ENCODE measurements around the gene ZNF106.

Gene ZNF106

DNA sequence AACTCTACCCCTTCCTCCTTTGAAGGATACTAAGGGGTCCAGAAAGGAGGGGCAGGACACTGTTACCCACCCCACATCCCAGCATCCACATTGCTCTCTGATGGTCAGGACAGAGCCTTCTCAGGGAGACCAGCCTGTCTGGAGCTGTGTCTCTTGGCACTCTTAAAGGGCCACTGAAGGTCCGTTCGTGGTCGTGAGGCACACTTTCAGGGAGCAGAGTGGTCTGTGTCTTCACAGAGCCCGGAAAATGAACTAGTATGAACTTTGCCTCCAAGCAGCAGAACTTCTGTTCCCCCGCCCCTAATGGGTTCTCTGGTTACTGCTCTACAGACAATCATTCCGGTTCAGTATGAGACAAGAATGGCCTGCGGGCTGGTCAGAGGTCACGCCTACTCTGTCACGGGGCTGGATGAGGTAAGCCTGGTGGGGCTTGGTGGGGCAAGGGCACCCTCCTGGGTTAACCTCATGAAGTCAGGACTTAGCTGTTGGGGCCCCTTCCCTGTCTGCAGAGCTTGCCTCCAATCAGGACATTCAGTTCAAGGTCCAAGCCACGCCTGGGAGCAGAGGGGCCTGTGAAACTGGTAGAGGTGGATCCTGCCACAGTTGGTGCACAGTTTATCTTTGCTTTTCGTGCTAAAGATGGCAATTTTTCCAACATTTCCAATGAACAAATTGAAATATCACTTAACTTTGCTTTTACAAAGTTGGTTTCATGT is 98.5 kb downstream of the ZNF106 start:
- Mint-ChIP-seq H3K4me3 (no peak overlapping the region), H3K36me3 (ENCODE audit: insufficient read depth) (no peaks in the 10 kb centered on the region), H3K4me1 (no peaks in the 10 kb centered on the region), H3K27ac (ENCODE audit: low read depth) (no peak overlapping the region), H3K9me3 (no peaks in the 10 kb centered on the region), H3K27me3 (no peaks in the 10 kb centered on the region)
- ATAC-seq (replicated peaks; ENCODE audit: extremely low read depth, poor library complexity, severe bottlenecking) (no peak), DNase-seq (ENCODE audit: low spot score in 2 of 2) (no peak)

DNA sequence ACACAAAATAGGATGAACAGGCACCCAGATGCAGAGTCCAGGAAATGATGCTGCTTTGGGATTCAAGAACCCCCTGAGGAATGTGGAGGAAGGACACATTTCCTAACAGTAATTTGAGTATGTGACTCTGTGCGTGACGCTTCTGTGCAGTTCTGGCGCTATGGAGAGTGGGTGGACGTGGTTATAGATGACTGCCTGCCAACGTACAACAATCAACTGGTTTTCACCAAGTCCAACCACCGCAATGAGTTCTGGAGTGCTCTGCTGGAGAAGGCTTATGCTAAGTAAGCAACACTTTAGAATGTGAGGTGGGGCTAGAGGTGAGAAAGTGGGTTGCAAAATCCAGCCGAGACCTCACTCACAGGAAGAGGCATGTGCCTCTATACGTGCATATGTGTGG is 103.3 kb downstream of the ZNF106 start:
- ATAC-seq (replicated peaks; ENCODE audit: extremely low read depth, poor library complexity, severe bottlenecking) (no peak), DNase-seq (ENCODE audit: low spot score in 2 of 2) (no peak)
- H3K27ac Mint-ChIP-seq (ENCODE audit: low read depth), result peak overlapping the region; percentile 32
- H3K27me3 Mint-ChIP-seq, result no peaks in the 10 kb centered on the region
- no peaks in the 10 kb centered on the region for H3K36me3 Mint-ChIP-seq (ENCODE audit: insufficient read depth)
- no peak overlapping the region for H3K4me3 Mint-ChIP-seq
- no peaks in the 10 kb centered on the region for H3K4me1 Mint-ChIP-seq
- H3K9me3 Mint-ChIP-seq, result no peaks in the 10 kb centered on the region

DNA sequence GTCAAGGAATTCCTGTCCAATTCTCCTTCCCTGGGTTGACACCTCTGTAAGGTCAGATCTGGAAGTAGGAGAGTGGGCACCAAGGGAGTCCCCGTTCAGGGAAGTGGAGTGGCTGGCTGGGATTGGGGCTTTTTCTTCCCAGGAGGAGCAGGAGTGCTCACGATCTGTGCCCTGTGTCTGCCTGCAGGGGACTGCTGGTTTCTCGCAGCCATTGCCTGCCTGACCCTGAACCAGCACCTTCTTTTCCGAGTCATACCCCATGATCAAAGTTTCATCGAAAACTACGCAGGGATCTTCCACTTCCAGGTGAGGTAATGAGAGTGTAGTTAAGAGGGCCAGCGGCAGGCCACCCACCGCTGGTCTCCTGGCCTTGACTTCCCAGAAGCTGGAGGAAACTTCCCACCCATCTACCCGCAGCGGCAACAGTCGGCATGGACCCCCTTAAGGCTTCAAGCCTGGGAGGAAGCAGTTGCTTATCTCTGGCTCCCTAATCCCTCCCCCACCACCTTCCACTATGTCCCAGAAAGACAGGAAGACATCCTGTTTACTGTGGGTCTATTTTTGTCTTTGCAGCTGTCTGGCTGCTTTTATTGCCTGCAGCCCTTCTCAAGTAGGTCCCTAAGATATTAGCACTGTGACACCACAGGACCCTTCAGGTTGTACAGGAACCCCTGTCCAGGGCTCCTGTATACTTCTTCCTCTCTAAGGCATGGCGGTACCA is 104.8 kb downstream of the ZNF106 start:
- DNase-seq (ENCODE audit: low spot score in 2 of 2), result no peak
- no peaks in the 10 kb centered on the region for H3K36me3 Mint-ChIP-seq (ENCODE audit: insufficient read depth)
- no peaks in the 10 kb centered on the region for H3K4me1 Mint-ChIP-seq
- H3K9me3 Mint-ChIP-seq, result no peaks in the 10 kb centered on the region
- H3K27ac Mint-ChIP-seq (ENCODE audit: low read depth), result no peak overlapping the region
- no peak for ATAC-seq (replicated peaks; ENCODE audit: extremely low read depth, poor library complexity, severe bottlenecking)
- H3K27me3 Mint-ChIP-seq, result no peaks in the 10 kb centered on the region
- H3K4me3 Mint-ChIP-seq, result no peak overlapping the region

DNA sequence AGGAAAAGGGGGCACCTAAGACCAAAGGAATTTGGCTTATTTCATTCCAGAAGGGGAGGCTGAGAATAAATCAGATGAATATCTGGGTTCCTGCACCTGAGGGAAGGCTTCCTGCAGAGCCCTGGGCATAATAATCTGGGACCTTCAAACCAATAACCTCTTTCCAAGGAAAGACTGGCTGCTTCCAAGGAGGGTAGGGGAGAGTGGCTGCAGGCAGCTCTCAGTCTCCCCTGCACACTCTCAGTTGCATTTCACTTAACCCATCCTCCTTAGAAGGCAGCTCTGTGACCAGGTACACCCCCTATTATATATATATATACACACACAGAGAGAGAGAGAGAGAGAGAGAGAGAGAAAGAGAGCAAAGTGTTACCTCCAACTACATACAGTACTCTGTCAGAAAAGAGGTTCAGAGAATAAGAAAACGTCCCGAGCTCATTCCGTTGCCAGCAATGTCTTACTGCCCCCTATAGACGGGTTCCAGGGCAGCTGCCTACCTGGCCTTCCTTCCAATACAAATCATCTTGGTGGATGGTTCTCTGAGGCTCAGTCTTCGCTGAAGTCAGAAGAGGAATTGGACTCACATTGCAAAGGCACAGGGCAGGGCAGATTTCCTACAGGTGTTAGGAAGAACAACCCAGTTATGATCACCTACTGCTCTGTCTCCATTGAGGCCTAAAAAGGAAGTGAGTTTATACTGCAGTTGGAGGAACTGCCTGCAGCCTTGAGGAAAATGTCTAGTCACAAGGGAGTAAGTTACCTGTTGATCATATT is 105.5 kb downstream of the ZNF106 start:
- H3K9me3 Mint-ChIP-seq, result no peaks in the 10 kb centered on the region
- no peak for ATAC-seq (replicated peaks; ENCODE audit: extremely low read depth, poor library complexity, severe bottlenecking)
- no peaks in the 10 kb centered on the region for H3K36me3 Mint-ChIP-seq (ENCODE audit: insufficient read depth)
- no peaks in the 10 kb centered on the region for H3K4me1 Mint-ChIP-seq
- H3K27ac Mint-ChIP-seq (ENCODE audit: low read depth), result no peak overlapping the region
- H3K27me3 Mint-ChIP-seq, result no peaks in the 10 kb centered on the region
- no peak overlapping the region for H3K4me3 Mint-ChIP-seq
- no peak for DNase-seq (ENCODE audit: low spot score in 2 of 2)

DNA sequence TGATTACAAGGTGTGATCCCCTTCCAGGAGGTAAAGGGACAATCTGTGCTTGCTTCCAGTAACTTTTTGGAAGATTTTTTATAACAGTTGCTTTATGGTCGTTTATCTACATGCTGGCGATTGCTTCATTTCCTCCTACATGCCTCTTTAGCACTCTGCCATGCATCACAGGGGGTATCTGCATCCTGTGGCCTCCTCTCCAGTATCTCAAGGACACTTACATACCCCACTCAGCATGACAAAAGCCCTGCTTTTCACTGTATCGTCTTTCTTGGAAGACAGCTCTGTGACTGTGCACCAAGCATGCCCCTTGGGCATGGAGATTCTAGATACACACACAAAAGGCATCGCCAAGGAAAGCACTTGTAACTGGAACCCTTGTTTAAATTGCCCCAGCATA is 106.3 kb downstream of the ZNF106 start:
- Mint-ChIP-seq H3K4me1 (no peaks in the 10 kb centered on the region), H3K4me3 (no peak overlapping the region), H3K27me3 (no peaks in the 10 kb centered on the region), H3K36me3 (ENCODE audit: insufficient read depth) (no peaks in the 10 kb centered on the region), H3K27ac (ENCODE audit: low read depth) (no peak overlapping the region), H3K9me3 (no peaks in the 10 kb centered on the region)
- DNase-seq (ENCODE audit: low spot score in 2 of 2) (no peak), ATAC-seq (replicated peaks; ENCODE audit: extremely low read depth, poor library complexity, severe bottlenecking) (no peak)

DNA sequence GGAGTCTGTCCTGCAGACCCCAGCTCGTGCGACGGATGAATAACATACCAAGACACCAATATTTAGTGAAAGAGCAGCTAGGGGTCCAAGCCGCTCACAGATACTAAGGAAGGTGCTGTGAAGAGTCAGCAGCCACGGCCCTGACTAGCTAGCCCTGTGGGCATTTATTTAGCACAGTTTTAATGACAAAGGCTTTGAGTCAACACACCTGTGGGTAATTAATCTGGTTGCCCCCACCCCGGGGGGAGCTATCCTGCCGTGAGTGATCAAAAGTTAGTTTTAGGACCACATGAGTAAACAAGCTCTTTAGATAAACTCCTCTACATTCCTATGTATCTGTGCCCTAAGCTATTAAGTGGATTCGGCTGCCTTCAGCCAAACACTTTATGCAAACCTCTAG is 112.9 kb downstream of the ZNF106 start:
- H3K9me3 Mint-ChIP-seq, result no peaks in the 10 kb centered on the region
- peaks cover 2% of the 10 kb centered on the region for H3K36me3 Mint-ChIP-seq (ENCODE audit: insufficient read depth)
- H3K27me3 Mint-ChIP-seq, result no peaks in the 10 kb centered on the region
- no peak overlapping the region for H3K27ac Mint-ChIP-seq (ENCODE audit: low read depth)
- no peak overlapping the region for H3K4me3 Mint-ChIP-seq
- no peaks in the 10 kb centered on the region for H3K4me1 Mint-ChIP-seq
- DNase-seq (ENCODE audit: low spot score in 2 of 2) (no peak), ATAC-seq (replicated peaks; ENCODE audit: extremely low read depth, poor library complexity, severe bottlenecking) (no peak)

DNA sequence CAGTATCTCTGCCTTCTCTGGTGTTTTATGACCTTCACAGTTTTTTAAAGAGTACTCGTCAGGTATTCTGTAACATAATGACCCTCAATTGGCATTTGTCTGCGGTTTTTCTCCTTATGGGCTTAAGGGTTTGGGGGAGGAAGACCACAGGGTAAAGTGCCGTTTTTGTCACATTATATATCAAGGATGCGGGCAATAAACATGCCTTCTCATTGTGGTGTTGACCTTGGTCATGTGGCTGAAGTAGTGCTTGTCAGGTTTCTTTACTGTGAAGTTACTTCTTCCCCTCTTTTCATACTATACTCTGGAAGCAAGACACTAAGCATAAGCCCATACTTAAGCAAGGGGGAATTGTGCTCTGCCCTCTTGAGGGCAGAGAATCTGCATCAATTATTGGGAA is 115.0 kb downstream of the ZNF106 start:
- no peaks in the 10 kb centered on the region for H3K4me1 Mint-ChIP-seq
- DNase-seq (ENCODE audit: low spot score in 2 of 2), result no peak
- no peaks in the 10 kb centered on the region for H3K27me3 Mint-ChIP-seq
- no peaks in the 10 kb centered on the region for H3K9me3 Mint-ChIP-seq
- H3K4me3 Mint-ChIP-seq, result no peak overlapping the region
- H3K36me3 Mint-ChIP-seq (ENCODE audit: insufficient read depth), result peaks cover 4% of the 10 kb centered on the region
- H3K27ac Mint-ChIP-seq (ENCODE audit: low read depth), result no peak overlapping the region
- no peak for ATAC-seq (replicated peaks; ENCODE audit: extremely low read depth, poor library complexity, severe bottlenecking)

DNA sequence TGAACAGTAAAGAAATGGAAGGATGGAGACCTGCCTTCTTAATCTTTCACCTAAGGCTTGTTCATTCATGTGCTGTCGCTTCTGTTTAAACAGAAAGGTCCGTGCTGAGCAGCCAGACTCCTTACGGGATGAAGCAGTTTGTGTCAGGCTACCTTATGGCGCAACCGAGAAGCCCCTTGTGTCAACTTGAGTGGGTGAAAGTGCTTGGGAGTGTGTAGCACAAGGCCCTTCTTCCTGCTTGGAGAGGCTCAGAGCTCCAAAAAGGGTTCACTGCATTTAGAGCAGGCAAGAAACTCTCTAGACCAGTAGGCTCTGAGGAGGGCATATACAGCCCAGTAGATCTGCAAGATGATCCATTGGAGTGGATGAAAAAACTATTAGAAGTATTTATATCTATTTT is 115.7 kb downstream of the ZNF106 start:
- Mint-ChIP-seq H3K4me1 (no peaks in the 10 kb centered on the region), H3K9me3 (no peaks in the 10 kb centered on the region), H3K27ac (ENCODE audit: low read depth) (no peak overlapping the region), H3K4me3 (no peak overlapping the region), H3K27me3 (no peaks in the 10 kb centered on the region), H3K36me3 (ENCODE audit: insufficient read depth) (peaks cover 4% of the 10 kb centered on the region)
- DNase-seq (ENCODE audit: low spot score in 2 of 2) (no peak), ATAC-seq (replicated peaks; ENCODE audit: extremely low read depth, poor library complexity, severe bottlenecking) (no peak)

DNA sequence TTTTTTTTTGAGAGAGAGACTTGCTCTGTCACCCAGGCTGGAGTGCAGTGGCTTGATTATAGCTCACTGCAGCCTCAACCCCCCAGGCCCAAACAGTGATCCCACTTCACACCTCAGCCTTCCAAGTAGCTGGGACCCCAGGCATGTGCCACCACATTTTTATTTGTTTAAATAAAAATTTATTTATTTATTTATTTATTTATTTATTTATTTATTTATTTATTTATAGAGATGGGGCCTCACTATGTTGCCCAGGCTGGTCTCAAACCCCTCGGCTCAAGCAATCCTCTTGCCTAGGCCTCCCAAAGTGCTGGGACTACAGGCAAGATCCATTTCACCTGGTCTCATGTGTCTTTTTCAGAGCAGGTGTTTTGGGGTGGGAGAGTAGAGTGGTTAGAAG is 116.1 kb downstream of the ZNF106 start:
- Mint-ChIP-seq H3K4me1 (no peaks in the 10 kb centered on the region), H3K9me3 (no peaks in the 10 kb centered on the region), H3K36me3 (ENCODE audit: insufficient read depth) (peaks cover 4% of the 10 kb centered on the region), H3K27ac (ENCODE audit: low read depth) (no peak overlapping the region), H3K4me3 (no peak overlapping the region), H3K27me3 (no peaks in the 10 kb centered on the region)
- no peak for ATAC-seq (replicated peaks; ENCODE audit: extremely low read depth, poor library complexity, severe bottlenecking)
- DNase-seq (ENCODE audit: low spot score in 2 of 2), result no peak

DNA sequence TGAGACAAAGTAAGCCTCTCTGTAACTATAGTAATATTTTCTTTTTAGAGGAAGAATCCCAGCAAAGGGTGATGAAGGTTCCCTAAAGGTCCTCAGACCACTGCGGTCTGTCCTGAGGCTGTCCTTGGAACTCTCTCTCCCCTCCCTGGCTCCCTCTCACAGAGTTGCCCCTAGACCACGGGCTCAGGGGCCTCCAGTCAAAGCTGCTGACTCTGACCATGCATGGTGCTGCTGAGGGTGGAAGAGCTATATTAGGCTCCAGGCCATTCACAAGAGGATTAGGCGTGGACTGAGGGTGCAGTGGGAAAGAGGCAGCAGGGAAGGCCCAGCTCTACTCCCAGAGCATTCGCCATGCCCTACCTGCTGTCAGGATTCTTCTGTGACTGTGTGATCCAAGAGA is 117.0 kb downstream of the ZNF106 start:
- peaks cover 4% of the 10 kb centered on the region for H3K36me3 Mint-ChIP-seq (ENCODE audit: insufficient read depth)
- DNase-seq (ENCODE audit: low spot score in 2 of 2), result no peak
- H3K4me1 Mint-ChIP-seq, result no peaks in the 10 kb centered on the region
- H3K9me3 Mint-ChIP-seq, result no peaks in the 10 kb centered on the region
- no peak for ATAC-seq (replicated peaks; ENCODE audit: extremely low read depth, poor library complexity, severe bottlenecking)
- H3K27me3 Mint-ChIP-seq, result no peaks in the 10 kb centered on the region
- H3K4me3 Mint-ChIP-seq, result no peak overlapping the region
- no peak overlapping the region for H3K27ac Mint-ChIP-seq (ENCODE audit: low read depth)

DNA sequence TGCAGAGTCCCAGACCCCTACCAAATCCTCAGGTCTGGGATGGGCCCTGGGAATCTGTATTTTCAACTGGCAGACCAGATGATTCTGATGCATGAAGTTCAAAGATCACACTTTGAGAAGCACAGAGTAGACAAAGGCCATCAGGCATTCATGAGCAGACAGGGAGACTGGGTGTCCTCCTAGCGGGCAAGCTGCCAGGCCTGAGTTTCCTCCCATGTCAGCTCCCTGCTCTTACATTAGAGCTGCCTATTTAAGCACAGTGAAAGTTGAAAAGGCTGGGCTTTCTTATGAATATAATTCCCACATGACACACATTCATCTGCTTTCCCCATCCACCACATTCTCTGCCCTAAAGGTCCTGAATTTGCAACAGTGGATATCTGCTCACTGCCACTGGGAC is 117.7 kb downstream of the ZNF106 start:
- DNase-seq (ENCODE audit: low spot score in 2 of 2) (no peak), ATAC-seq (replicated peaks; ENCODE audit: extremely low read depth, poor library complexity, severe bottlenecking) (no peak)
- no peaks in the 10 kb centered on the region for H3K9me3 Mint-ChIP-seq
- peaks cover 4% of the 10 kb centered on the region for H3K36me3 Mint-ChIP-seq (ENCODE audit: insufficient read depth)
- H3K4me1 Mint-ChIP-seq, result no peaks in the 10 kb centered on the region
- no peak overlapping the region for H3K27ac Mint-ChIP-seq (ENCODE audit: low read depth)
- H3K4me3 Mint-ChIP-seq, result no peak overlapping the region
- H3K27me3 Mint-ChIP-seq, result no peaks in the 10 kb centered on the region

DNA sequence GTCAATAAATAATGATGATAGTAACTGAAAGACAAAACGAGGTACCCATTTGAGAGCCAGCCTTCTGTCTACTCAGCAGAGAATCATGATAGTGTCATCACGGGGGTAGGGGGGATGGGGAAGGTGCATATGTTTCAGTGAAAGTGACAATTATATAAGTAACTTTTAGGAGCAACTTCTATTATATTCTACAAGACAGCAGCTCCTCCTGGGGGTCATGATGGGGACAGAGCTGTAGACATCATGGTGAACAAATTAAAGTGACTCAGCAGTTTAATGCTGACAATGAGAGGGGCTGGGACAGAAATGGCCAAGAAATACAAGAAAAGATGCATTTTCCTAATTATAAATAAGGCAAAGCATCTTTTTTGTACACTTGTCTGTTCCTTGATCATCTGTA is 119.8 kb downstream of the ZNF106 start:
- Mint-ChIP-seq H3K27me3 (no peaks in the 10 kb centered on the region), H3K4me1 (no peaks in the 10 kb centered on the region), H3K4me3 (no peak overlapping the region), H3K27ac (ENCODE audit: low read depth) (no peak overlapping the region), H3K9me3 (no peaks in the 10 kb centered on the region), H3K36me3 (ENCODE audit: insufficient read depth) (peaks cover 4% of the 10 kb centered on the region)
- DNase-seq (ENCODE audit: low spot score in 2 of 2), result no peak
- no peak for ATAC-seq (replicated peaks; ENCODE audit: extremely low read depth, poor library complexity, severe bottlenecking)

DNA sequence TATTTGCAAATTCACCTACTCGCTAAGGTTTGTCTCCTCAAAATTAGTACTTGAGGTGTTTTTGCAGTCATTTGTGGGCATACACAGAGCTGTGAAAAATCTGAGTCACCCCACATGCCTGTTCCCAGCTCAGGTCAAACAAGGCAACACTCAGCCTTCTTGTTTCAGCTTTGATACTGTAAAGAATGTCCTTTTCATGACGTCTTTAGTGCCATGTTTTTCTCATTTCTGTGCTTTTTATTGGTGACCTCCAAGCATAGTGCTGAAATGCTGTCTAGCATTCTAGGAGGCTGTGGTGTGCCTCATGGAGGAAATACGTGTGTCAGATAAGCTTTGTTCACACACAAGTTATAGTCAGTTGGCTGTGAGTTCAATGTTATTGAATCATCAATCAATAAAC is 122.8 kb downstream of the ZNF106 start:
- no peaks in the 10 kb centered on the region for H3K9me3 Mint-ChIP-seq
- H3K27ac Mint-ChIP-seq (ENCODE audit: low read depth), result no peak overlapping the region
- no peak overlapping the region for H3K4me3 Mint-ChIP-seq
- no peak for DNase-seq (ENCODE audit: low spot score in 2 of 2)
- H3K4me1 Mint-ChIP-seq, result no peaks in the 10 kb centered on the region
- ATAC-seq (replicated peaks; ENCODE audit: extremely low read depth, poor library complexity, severe bottlenecking), result no peak
- H3K36me3 Mint-ChIP-seq (ENCODE audit: insufficient read depth), result peaks cover 2% of the 10 kb centered on the region
- H3K27me3 Mint-ChIP-seq, result no peaks in the 10 kb centered on the region

Measured in central memory CD8-positive, alpha-beta T cell (primary cell).